Measurements from ENCODE around the gene KRT79.

- TF ChIP-seq CTCF (IDR thresholded peaks at IDR 0.05) (no peak), POLR2A (IDR thresholded peaks at IDR 0.05) (no peak), EP300 (IDR thresholded peaks at IDR 0.05; ENCODE audit: low read depth) (no peak), POLR2AphosphoS5 (IDR thresholded peaks at IDR 0.05) (no peak)
Measured at GRCh38 chr12:52833922-52834726, at the start of gene KRT79.
